HepG2 (cell line): ENCODE measurements around the gene CCNI2. TPM values are rescaled to one million over a fixed set of nuclear protein-coding genes. Genes with fewer than 3 reads are reported as not detected.

Source experiments
- ETV6 ChIP-seq: sonication (generic); formaldehyde crosslinking; conservative IDR thresholded peaks from 2 replicates; pipeline ENCODE4 v1.4.0; 2020; ENCODE audit warnings: missing genetic modification reagents
- IRF2 ChIP-seq: IDR thresholded peaks from 2 replicates; pipeline ENCODE4 v1.6.1; 2018; ENCODE audit warnings: missing genetic modification reagents, missing compliant biosample characterization
- KLF15 ChIP-seq: sonication (generic); formaldehyde crosslinking; IDR thresholded peaks from 2 replicates; pipeline ENCODE4 v1.8.1; 2023; ENCODE audit warnings: borderline replicate concordance, mild to moderate bottlenecking, inconsistent platforms, missing genetic modification reagents, mixed read lengths
- NKX3-1 ChIP-seq: sonication (generic); formaldehyde crosslinking; IDR thresholded peaks from 2 replicates; pipeline ENCODE4 v1.5.0; 2020; ENCODE audit warnings: missing genetic modification reagents
- NR3C1 ChIP-seq: sonication (generic); formaldehyde crosslinking; IDR thresholded peaks from 2 replicates; pipeline ENCODE4 v1.4.0; 2020; ENCODE audit warnings: missing genetic modification reagents
- RFX1 ChIP-seq: fragments of 450-650 bp; IDR thresholded peaks from 2 replicates; pipeline ENCODE4 v1.6.1; 2017
- RFX5 ChIP-seq: IDR thresholded peaks from 2 replicates; pipeline ENCODE4 v1.6.1; 2011; ENCODE audit warnings: low read depth, low read length, improper control_type of control experiment
- SOX13 ChIP-seq, 3 experiments: fragments of 450-650 bp in 1 of 3; sonication (generic) in 1 of 3; formaldehyde crosslinking in 1 of 3; IDR thresholded peaks in 2 of 3; conservative IDR thresholded peaks in 1 of 3; 2 replicates each; pipeline versions ENCODE4 v1.5.0 to v1.6.1; 2016 to 2020; ENCODE audit warnings: antibody characterized with exemption in 1 of 3, mild to moderate bottlenecking in 1 of 3, missing compliant biosample characterization in 1 of 3, missing genetic modification reagents in 1 of 3, moderate library complexity in 1 of 3
- SOX6 ChIP-seq, 2 experiments: fragments of 450-650 bp in 1 of 2; sonication (generic) in 1 of 2; formaldehyde crosslinking in 1 of 2; IDR thresholded peaks; 2 replicates each; pipeline versions ENCODE4 v1.4.0 to v1.6.1; 2017 to 2020; ENCODE audit warnings: antibody characterized with exemption in 1 of 2, mild to moderate bottlenecking in 1 of 2, missing genetic modification reagents in 1 of 2
- TEAD3 ChIP-seq: optimal IDR thresholded peaks from 2 replicates; pipeline ENCODE3; 2016; ENCODE audit warnings: borderline replicate concordance
- ZNF225 ChIP-seq: sonication (generic); formaldehyde crosslinking; IDR thresholded peaks from 2 replicates; pipeline ENCODE4 v1.4.0; 2020; ENCODE audit warnings: mild to moderate bottlenecking, missing genetic modification reagents
- ZNF333 ChIP-seq: sonication (generic); formaldehyde crosslinking; IDR thresholded peaks from 2 replicates; pipeline ENCODE4 v1.4.0; 2020; ENCODE audit warnings: mild to moderate bottlenecking, missing genetic modification reagents, borderline replicate concordance
- ZNF367 ChIP-seq: sonication (generic); formaldehyde crosslinking; IDR thresholded peaks from 2 replicates; pipeline ENCODE4 v1.4.0; 2020; ENCODE audit warnings: missing genetic modification reagents, borderline replicate concordance
- polyA plus RNA-seq, 8 experiments: library from polyadenylated mRNA; depleted of rRNA in 3 of 8; stranded (reverse) in 7 of 8; unstranded in 1 of 8; fragments of >200 nt; fragmentation: Illumina TruSeq in 4 of 8; extraction: Trizol in 4 of 8; gene quantifications; 2 replicates each; pipeline versions ENCODE4 v1.2.1 to v1.2.3, GENCODE V29; 2011 to 2016; ENCODE audit warnings: low read depth in 4 of 8, missing spikeins in 1 of 8, mixed read lengths in 1 of 8; ENCODE audit not compliant: insufficient read depth in 1 of 8
- total RNA-seq, 5 experiments: library from RNA; depleted of rRNA; stranded (reverse); fragments of >200 nt; fragmentation: Illumina TruSeq; extraction: Trizol; gene quantifications; 2 replicates each; pipeline ENCODE4 v1.2.3, GENCODE V29; 2016; ENCODE audit warnings: low read depth in 1 of 5
- TF ChIP-seq, protein P1 (sequence below): IDR thresholded peaks from 2 replicates; pipeline ENCODE4 v1.4.0; 2020; ENCODE audit warnings: mild to moderate bottlenecking, missing genetic modification reagents
- TF ChIP-seq, protein P2 (sequence below): IDR thresholded peaks from 2 replicates; pipeline ENCODE4 v1.6.1; 2018; ENCODE audit warnings: missing genetic modification reagents, mild to moderate bottlenecking, missing compliant biosample characterization

The CCNI2 gene
- total and polyA plus RNA-seq, 2 of the 13 experiments (the other 11 are each of a cell fraction or from before 2014, with no cell fraction given), result not detected

DNA sequence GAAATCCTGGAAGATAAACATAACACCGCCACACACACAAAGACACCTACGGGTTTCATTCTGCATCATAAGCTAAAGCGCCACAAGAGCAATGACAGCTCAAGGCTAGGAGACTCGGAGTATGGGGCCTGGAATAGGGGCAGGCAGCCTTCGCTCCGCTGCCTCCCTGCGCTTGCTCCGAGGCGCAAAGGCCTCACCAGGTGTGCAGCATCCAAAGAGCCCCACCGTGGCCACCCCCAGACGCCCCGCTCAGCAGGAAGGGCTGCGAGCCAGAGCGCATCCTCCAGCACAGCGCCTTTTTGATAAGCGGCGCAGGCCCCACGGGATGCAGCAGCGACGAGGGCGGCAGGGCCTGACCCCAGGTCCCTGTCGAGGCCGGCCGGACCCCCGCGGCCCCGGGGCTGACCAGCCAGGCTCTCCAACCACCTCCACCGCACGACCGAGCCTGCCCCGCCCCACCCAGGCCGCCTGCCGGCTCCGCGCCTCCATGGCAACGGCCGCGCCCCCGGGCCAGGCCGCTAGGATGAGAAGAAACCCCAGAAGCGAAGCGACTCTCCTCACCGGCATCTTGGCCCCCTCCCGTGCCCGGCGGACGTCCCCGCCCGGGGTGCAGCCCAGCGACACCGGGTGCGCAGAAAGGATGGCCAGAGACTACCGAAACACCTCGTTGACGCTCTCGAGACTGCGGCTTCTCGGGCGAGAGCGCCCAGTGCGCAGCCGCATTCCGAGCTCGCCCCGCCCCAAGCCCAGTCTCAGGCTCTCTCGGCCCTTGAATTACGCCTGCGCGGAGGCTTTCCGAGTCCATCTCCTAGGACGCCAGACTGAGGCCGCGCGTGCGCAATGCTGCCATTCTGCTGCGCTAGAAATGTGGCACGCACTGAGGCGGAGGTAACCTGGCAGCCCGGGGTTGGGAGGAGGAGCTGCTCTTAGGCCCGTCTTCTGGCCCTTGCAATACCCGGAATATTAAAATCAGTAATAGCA lies 10.1 kb upstream of the CCNI2 start, which contains the start of gene KIF3A (continued):
- TF ChIP-seq, protein P1, sequence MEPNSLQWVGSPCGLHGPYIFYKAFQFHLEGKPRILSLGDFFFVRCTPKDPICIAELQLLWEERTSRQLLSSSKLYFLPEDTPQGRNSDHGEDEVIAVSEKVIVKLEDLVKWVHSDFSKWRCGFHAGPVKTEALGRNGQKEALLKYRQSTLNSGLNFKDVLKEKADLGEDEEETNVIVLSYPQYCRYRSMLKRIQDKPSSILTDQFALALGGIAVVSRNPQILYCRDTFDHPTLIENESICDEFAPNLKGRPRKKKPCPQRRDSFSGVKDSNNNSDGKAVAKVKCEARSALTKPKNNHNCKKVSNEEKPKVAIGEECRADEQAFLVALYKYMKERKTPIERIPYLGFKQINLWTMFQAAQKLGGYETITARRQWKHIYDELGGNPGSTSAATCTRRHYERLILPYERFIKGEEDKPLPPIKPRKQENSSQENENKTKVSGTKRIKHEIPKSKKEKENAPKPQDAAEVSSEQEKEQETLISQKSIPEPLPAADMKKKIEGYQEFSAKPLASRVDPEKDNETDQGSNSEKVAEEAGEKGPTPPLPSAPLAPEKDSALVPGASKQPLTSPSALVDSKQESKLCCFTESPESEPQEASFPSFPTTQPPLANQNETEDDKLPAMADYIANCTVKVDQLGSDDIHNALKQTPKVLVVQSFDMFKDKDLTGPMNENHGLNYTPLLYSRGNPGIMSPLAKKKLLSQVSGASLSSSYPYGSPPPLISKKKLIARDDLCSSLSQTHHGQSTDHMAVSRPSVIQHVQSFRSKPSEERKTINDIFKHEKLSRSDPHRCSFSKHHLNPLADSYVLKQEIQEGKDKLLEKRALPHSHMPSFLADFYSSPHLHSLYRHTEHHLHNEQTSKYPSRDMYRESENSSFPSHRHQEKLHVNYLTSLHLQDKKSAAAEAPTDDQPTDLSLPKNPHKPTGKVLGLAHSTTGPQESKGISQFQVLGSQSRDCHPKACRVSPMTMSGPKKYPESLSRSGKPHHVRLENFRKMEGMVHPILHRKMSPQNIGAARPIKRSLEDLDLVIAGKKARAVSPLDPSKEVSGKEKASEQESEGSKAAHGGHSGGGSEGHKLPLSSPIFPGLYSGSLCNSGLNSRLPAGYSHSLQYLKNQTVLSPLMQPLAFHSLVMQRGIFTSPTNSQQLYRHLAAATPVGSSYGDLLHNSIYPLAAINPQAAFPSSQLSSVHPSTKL (CRISPR knock-in tag), result peak; percentile 24; the same call in 1 of the 2 replicates
- TF ChIP-seq ZNF225 (CRISPR knock-in tag) (peak; percentile 78; the same call in 1 of the 2 replicates), RFX1 (peak; percentile 79; the same call in 1 of the 2 replicates), SOX13 (IDR thresholded peaks at IDR 0.05) (no peak), SOX13 (CRISPR knock-in tag; conservative IDR thresholded peaks at IDR 0.05 in 1 of 2, IDR thresholded peaks at IDR 0.05 in 1 of 2) (no peak; a peak in 1 of 4 replicates), NR3C1 (no peak), TEAD3 (CRISPR knock-in tag) (peak; percentile 87), ZNF333 (CRISPR knock-in tag) (0 out of 2 replicates have a peak, but pooled peaks have one; percentile 76), ETV6 (CRISPR knock-in tag) (peak; percentile 60), NKX3-1 (CRISPR knock-in tag) (0 out of 2 replicates have a peak, but pooled peaks have one; percentile 43), KLF15 (no peak), ZNF367 (no peak), RFX5 (no peak), IRF2 (peak; percentile 36; the same call in 1 of the 2 replicates), SOX6 (IDR thresholded peaks at IDR 0.05) (no peak), SOX6 (CRISPR knock-in tag; IDR thresholded peaks at IDR 0.05) (peak; percentile 39; the same call in 1 of the 2 replicates)
- TF ChIP-seq, protein P2, sequence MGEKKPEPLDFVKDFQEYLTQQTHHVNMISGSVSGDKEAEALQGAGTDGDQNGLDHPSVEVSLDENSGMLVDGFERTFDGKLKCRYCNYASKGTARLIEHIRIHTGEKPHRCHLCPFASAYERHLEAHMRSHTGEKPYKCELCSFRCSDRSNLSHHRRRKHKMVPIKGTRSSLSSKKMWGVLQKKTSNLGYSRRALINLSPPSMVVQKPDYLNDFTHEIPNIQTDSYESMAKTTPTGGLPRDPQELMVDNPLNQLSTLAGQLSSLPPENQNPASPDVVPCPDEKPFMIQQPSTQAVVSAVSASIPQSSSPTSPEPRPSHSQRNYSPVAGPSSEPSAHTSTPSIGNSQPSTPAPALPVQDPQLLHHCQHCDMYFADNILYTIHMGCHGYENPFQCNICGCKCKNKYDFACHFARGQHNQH, result peak; percentile 57; the same call in 1 of the 2 replicates
